ENCODE data around the gene FAM117B. TPM values are rescaled to one million over a fixed set of nuclear protein-coding genes. Genes with fewer than 3 reads are reported as not detected.

FAM117B gene
- polyA plus RNA-seq, 2 donors: 2.2 to 3.1 TPM

DNA sequence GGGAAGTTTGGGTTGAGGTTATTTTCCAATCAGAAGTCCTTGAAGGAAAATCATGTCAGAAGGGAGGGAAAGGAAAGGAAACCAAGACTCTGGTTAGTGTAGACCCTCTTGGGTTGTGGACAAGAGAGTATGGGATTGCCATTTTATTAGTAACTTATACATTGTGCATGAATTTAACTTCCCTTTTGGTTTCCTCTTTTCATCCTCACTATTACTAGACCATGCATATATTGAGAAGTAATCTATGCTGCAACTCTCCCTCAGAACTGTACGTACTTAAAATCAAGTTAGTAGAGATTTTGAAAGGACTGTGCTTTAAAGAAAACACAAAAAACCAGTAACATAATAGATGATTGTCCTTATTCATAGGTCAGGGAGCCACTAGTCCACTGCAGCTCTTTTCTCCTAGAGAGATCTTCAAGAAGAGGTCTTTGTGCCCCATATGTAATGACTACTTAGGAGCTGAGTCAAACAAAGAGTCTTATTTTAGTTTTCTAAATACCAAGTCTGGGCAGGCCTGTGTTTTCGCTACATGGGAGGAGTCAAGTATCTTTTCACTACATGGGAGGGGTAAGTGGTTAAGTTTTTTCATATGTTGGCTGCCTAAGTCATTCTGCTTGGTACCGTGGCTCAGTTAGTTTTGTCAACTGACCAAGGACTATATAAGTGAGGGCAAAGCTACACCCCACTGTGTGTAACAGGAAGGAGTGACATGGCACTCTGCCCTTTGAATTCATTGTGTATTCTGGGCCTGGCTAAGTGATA lies 25.2 kb upstream of the FAM117B start:
- H3K4me3 ChIP-seq (ENCODE audit: low read depth in 1 of 2, low read length in 2 of 2): no peak overlapping the region
- no peaks in the 10 kb centered on the region for H3K27me3 ChIP-seq (ENCODE audit: control insufficient read depth in 1 of 2, insufficient read depth in 2 of 2, low read length in 2 of 2)
- H3K27ac ChIP-seq (ENCODE audit: low read depth in 2 of 2, low read length in 1 of 2): no peak overlapping the region
- no peaks in the 10 kb centered on the region for H3K4me1 ChIP-seq (ENCODE audit: control insufficient read depth in 2 of 2, insufficient read depth in 2 of 2, low read length in 1 of 2)
- WGBS, 2 donors: 43 to 50% methylated on average over 3 of the region's 3 CpGs
- no peaks in the 10 kb centered on the region for H3K36me3 ChIP-seq (ENCODE audit: control insufficient read depth in 2 of 2, insufficient read depth in 2 of 2, low read length in 1 of 2)
- no peaks in the 10 kb centered on the region for H3K9me3 ChIP-seq (ENCODE audit: control insufficient read depth in 2 of 2, insufficient read depth in 1 of 2, low read depth in 1 of 2, low read length in 1 of 2)

GRCh38 chr2:202610380-202610779 lies 24.4 kb upstream of the FAM117B start:
- Histone ChIP-seq H3K27ac (ENCODE audit: low read depth in 2 of 2, low read length in 1 of 2) (no peak overlapping the region), H3K27me3 (ENCODE audit: control insufficient read depth in 1 of 2, insufficient read depth in 2 of 2, low read length in 2 of 2) (no peaks in the 10 kb centered on the region), H3K9me3 (ENCODE audit: control insufficient read depth in 2 of 2, insufficient read depth in 1 of 2, low read depth in 1 of 2, low read length in 1 of 2) (no peaks in the 10 kb centered on the region), H3K36me3 (ENCODE audit: control insufficient read depth in 2 of 2, insufficient read depth in 2 of 2, low read length in 1 of 2) (no peaks in the 10 kb centered on the region), H3K4me3 (ENCODE audit: low read depth in 1 of 2, low read length in 2 of 2) (no peak overlapping the region), H3K4me1 (ENCODE audit: control insufficient read depth in 2 of 2, insufficient read depth in 2 of 2, low read length in 1 of 2) (no peaks in the 10 kb centered on the region)
- 86 to 91% methylated on average over 5 of the region's 5 CpGs for WGBS, 2 donors

DNA sequence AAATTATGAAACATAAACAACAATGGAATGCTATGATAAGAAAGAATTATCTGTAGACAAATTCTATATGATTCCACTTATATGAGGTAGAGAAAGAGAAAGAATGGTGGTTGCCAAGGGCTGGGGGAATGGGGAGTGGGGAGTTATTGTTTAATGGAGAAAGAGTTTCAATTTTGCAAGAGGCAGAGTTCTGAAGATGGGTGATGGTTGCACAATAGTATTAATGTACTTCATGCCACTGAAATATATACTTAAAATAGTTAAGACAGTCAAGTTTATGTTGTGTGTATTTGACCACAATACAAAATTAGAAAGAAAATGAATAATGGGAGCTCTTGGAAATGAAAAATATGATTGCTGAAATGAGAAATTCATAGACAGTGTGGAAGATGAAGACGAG lies 22.6 kb upstream of the FAM117B start:
- Histone ChIP-seq H3K9me3 (ENCODE audit: control insufficient read depth in 2 of 2, insufficient read depth in 1 of 2, low read depth in 1 of 2, low read length in 1 of 2) (no peaks in the 10 kb centered on the region), H3K36me3 (ENCODE audit: control insufficient read depth in 2 of 2, insufficient read depth in 2 of 2, low read length in 1 of 2) (no peaks in the 10 kb centered on the region), H3K27ac (ENCODE audit: low read depth in 2 of 2, low read length in 1 of 2) (no peak overlapping the region), H3K4me3 (ENCODE audit: low read depth in 1 of 2, low read length in 2 of 2) (no peak overlapping the region), H3K4me1 (ENCODE audit: control insufficient read depth in 2 of 2, insufficient read depth in 2 of 2, low read length in 1 of 2) (no peaks in the 10 kb centered on the region), H3K27me3 (ENCODE audit: control insufficient read depth in 1 of 2, insufficient read depth in 2 of 2, low read length in 2 of 2) (no peaks in the 10 kb centered on the region)
- 91 to 95% methylated on average over 1 of the region's 1 CpG for WGBS, 2 donors

GRCh38 chr2:202613479-202613878 lies 21.3 kb upstream of the FAM117B start:
- no peaks in the 10 kb centered on the region for H3K36me3 ChIP-seq (ENCODE audit: control insufficient read depth in 2 of 2, insufficient read depth in 2 of 2, low read length in 1 of 2)
- no peaks in the 10 kb centered on the region for H3K4me1 ChIP-seq (ENCODE audit: control insufficient read depth in 2 of 2, insufficient read depth in 2 of 2, low read length in 1 of 2)
- WGBS, 2 donors: 77 to 84% methylated on average over 2 to 3 of the region's 4 CpGs
- no peak overlapping the region for H3K27ac ChIP-seq (ENCODE audit: low read depth in 2 of 2, low read length in 1 of 2)
- H3K4me3 ChIP-seq (ENCODE audit: low read depth in 1 of 2, low read length in 2 of 2): no peak overlapping the region
- no peaks in the 10 kb centered on the region for H3K9me3 ChIP-seq (ENCODE audit: control insufficient read depth in 2 of 2, insufficient read depth in 1 of 2, low read depth in 1 of 2, low read length in 1 of 2)
- H3K27me3 ChIP-seq (ENCODE audit: control insufficient read depth in 1 of 2, insufficient read depth in 2 of 2, low read length in 2 of 2): no peaks in the 10 kb centered on the region

DNA sequence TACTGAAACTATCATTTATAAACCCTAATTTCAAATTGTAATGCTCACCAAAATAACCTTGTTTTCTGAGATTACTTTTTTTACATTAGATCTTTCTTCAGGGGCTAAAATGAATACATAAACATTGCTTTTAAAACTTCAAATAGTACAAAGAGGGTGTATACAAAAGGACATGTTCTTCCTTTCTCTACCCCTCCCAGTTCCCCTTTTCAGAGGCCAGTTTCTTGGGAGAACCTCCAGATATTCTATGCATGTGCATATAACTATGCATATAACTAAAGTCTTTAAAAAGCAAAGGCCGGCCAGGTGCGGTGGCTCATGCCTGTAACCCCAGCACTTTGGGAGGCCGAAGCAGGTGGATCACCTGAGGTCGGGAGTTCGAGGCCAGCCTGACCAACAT lies 10.6 kb upstream of the FAM117B start:
- Histone ChIP-seq H3K4me3 (ENCODE audit: low read depth in 1 of 2, low read length in 2 of 2) (no peak overlapping the region), H3K27ac (ENCODE audit: low read depth in 2 of 2, low read length in 1 of 2) (no peak overlapping the region), H3K9me3 (ENCODE audit: control insufficient read depth in 2 of 2, insufficient read depth in 1 of 2, low read depth in 1 of 2, low read length in 1 of 2) (no peaks in the 10 kb centered on the region), H3K36me3 (ENCODE audit: control insufficient read depth in 2 of 2, insufficient read depth in 2 of 2, low read length in 1 of 2) (no peaks in the 10 kb centered on the region), H3K4me1 (ENCODE audit: control insufficient read depth in 2 of 2, insufficient read depth in 2 of 2, low read length in 1 of 2) (no peaks in the 10 kb centered on the region), H3K27me3 (ENCODE audit: control insufficient read depth in 1 of 2, insufficient read depth in 2 of 2, low read length in 2 of 2) (no peaks in the 10 kb centered on the region)
- 93 to 94% methylated on average over 5 of the region's 5 CpGs for WGBS, 2 donors

DNA sequence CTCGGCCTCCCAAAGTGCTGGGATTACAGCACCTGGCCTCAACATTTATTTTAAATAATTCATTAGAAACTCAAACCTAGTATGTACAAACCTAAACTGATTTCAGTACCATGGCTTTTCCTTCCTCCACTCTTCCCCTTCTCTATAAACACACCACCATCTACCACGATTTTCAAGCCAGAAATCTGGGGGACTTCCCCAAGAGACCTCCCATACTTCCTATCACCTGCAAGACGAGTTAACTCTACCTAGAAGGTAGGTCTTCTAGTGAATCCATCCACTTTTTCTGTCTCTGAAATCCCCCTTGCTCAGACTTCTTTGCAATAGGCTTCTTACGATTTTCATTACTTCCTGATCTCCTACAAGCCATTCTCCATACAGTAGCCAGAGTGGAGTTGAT lies 7.7 kb upstream of the FAM117B start:
- WGBS, 2 donors: 69 to 71% methylated on average over 4 of the region's 4 CpGs

DNA sequence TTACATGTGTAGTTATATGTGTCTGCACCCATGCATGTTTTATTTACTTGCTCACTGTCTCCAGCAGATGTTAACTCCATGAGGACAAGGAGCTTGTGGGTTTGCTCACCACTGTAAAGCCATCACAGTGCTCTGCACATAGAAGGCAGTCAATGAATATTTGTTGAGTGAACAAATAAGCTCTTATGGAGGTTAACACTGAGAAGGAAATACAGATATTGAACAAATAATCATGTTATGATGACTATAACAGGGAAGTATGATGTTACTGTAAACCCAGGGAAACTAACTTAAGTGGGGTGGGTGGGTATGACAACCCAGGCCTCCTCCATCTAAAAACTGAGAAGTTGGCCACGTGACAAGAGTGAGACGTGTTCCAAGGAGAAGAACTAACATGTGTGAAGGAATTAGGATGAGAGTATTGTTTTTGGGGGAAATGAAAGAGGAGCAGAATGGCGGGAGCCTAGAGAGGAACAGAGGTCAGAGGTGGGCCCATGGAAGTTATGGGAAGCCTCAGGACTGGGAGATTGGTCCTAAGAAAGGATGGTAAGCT lies 6.0 kb upstream of the FAM117B start:
- no peak overlapping the region for H3K27ac ChIP-seq (ENCODE audit: low read depth in 2 of 2, low read length in 1 of 2)
- H3K4me3 ChIP-seq (ENCODE audit: low read depth in 1 of 2, low read length in 2 of 2): no peak overlapping the region
- no peaks in the 10 kb centered on the region for H3K4me1 ChIP-seq (ENCODE audit: control insufficient read depth in 2 of 2, insufficient read depth in 2 of 2, low read length in 1 of 2)
- no peaks in the 10 kb centered on the region for H3K27me3 ChIP-seq (ENCODE audit: control insufficient read depth in 1 of 2, insufficient read depth in 2 of 2, low read length in 2 of 2)
- 79 to 84% methylated on average over 3 of the region's 3 CpGs for WGBS, 2 donors
- H3K9me3 ChIP-seq (ENCODE audit: control insufficient read depth in 2 of 2, insufficient read depth in 1 of 2, low read depth in 1 of 2, low read length in 1 of 2): no peaks in the 10 kb centered on the region
- H3K36me3 ChIP-seq (ENCODE audit: control insufficient read depth in 2 of 2, insufficient read depth in 2 of 2, low read length in 1 of 2): no peaks in the 10 kb centered on the region

More for the DNA sequence above, 7.7 kb upstream of the FAM117B start:
- H3K36me3 ChIP-seq (ENCODE audit: control insufficient read depth in 2 of 2, insufficient read depth in 2 of 2, low read length in 1 of 2): no peaks in the 10 kb centered on the region
- no peak overlapping the region for H3K27ac ChIP-seq (ENCODE audit: low read depth in 2 of 2, low read length in 1 of 2)
- H3K27me3 ChIP-seq (ENCODE audit: control insufficient read depth in 1 of 2, insufficient read depth in 2 of 2, low read length in 2 of 2): no peaks in the 10 kb centered on the region
- no peaks in the 10 kb centered on the region for H3K4me1 ChIP-seq (ENCODE audit: control insufficient read depth in 2 of 2, insufficient read depth in 2 of 2, low read length in 1 of 2)
- H3K4me3 ChIP-seq (ENCODE audit: low read depth in 1 of 2, low read length in 2 of 2): no peak overlapping the region
- H3K9me3 ChIP-seq (ENCODE audit: control insufficient read depth in 2 of 2, insufficient read depth in 1 of 2, low read depth in 1 of 2, low read length in 1 of 2): no peaks in the 10 kb centered on the region

DNA sequence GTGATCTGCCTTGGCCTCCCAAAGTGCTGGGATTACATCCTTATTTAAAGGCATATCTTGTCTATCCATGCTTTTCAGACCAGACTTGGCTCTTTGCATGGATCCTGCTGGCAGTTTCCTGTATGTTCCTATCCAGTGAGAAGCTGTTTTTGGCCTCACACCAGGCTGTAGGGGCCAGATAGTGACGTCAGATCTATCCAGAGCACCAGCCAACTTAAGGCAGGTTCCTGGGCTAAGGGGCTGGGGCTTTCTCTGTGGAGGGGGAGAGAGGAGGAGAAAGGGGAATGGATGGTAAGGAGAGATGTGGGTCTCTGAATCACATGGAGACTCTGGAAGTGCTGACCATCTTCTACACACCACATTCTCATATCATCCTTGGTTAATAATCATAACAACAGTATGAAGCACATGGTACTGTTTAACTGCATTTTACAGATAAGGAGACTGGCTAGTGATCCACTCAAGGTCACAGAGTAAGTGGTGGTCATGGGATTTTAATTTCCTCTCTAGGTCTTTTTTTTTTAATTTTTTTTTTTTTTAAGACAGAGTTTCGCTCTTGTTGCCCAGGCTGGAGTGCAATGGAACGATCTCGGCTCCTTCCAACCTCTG lies 2.0 kb upstream of the FAM117B start:
- H3K27me3 ChIP-seq (ENCODE audit: control insufficient read depth in 1 of 2, insufficient read depth in 2 of 2, low read length in 2 of 2): no peaks in the 10 kb centered on the region
- H3K27ac ChIP-seq (ENCODE audit: low read depth in 2 of 2, low read length in 1 of 2): no peak overlapping the region
- 80% methylated on average over 4 of the region's 4 CpGs for WGBS, 2 donors
- no peak overlapping the region for H3K4me3 ChIP-seq (ENCODE audit: low read depth in 1 of 2, low read length in 2 of 2)
- H3K4me1 ChIP-seq (ENCODE audit: control insufficient read depth in 2 of 2, insufficient read depth in 2 of 2, low read length in 1 of 2): no peaks in the 10 kb centered on the region
- no peaks in the 10 kb centered on the region for H3K9me3 ChIP-seq (ENCODE audit: control insufficient read depth in 2 of 2, insufficient read depth in 1 of 2, low read depth in 1 of 2, low read length in 1 of 2)
- no peaks in the 10 kb centered on the region for H3K36me3 ChIP-seq (ENCODE audit: control insufficient read depth in 2 of 2, insufficient read depth in 2 of 2, low read length in 1 of 2)

DNA sequence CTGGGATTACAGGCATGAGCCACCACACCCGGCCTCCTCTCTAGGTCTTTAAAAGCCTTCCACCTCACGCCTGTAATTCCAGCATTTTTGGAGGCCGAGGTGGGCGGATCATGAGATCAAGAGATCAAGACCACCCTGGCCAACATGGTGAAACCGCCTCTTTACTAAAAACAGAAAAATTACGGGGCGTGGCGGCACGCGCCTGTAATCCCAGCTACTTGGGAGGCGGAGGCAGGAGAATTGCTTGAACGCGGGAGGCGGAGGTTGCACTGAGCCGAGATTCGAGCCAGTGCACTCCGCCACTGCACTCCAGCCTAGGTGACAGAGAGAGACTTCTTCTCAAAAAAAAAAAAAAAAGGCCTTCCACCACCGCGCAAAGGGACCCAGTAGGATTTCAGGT lies 1.3 kb upstream of the FAM117B start:
- 98% methylated on average over 19 of the region's 19 CpGs for WGBS, 2 donors
- no peak overlapping the region for H3K4me3 ChIP-seq (ENCODE audit: low read depth in 1 of 2, low read length in 2 of 2)

More for the DNA sequence above, 1.3 kb upstream of the FAM117B start:
- Histone ChIP-seq H3K9me3 (ENCODE audit: control insufficient read depth in 2 of 2, insufficient read depth in 1 of 2, low read depth in 1 of 2, low read length in 1 of 2) (no peaks in the 10 kb centered on the region), H3K27me3 (ENCODE audit: control insufficient read depth in 1 of 2, insufficient read depth in 2 of 2, low read length in 2 of 2) (no peaks in the 10 kb centered on the region), H3K27ac (ENCODE audit: low read depth in 2 of 2, low read length in 1 of 2) (no peak overlapping the region), H3K36me3 (ENCODE audit: control insufficient read depth in 2 of 2, insufficient read depth in 2 of 2, low read length in 1 of 2) (no peaks in the 10 kb centered on the region), H3K4me1 (ENCODE audit: control insufficient read depth in 2 of 2, insufficient read depth in 2 of 2, low read length in 1 of 2) (no peaks in the 10 kb centered on the region)
